HepG2 (cell line): ENCODE data around the gene SLC26A3. TPM values are rescaled to one million over a fixed set of nuclear protein-coding genes. Genes with fewer than 3 reads are reported as not detected.
"Not testable (repeated sequence)": the region's sequence is repeated elsewhere in the genome, so short reads cannot be mapped to it uniquely, and the experiment has no call there.

Experiments
- ATAC-seq: fragments of 200-7000 bp; cut with Tn5 transposase; 3 replicates; pipeline ENCODE4 v1.9.1; 2020; ENCODE audit warnings: mild to moderate bottlenecking, moderate library complexity
- BruUV-seq: library from RNA; stranded (reverse); fragments of 400-500 nt; replicated peaks from 2 replicates; lab custom pipeline; 2021; lab: Mats Ljungman, UMichigan
- CTCF ChIA-PET: fragments of 300-600 bp; formaldehyde crosslinking; extraction: SDS; loops from one replicate; lab custom pipeline; 2021; ENCODE audit warnings: low total read pairs, inconsistent platforms, low intra/inter-chr PET ratio; lab: Yijun Ruan, JAX
- POLR2A ChIA-PET: fragments of 350-600 bp; sonication (Branson Sonifier 250); formaldehyde crosslinking; loops from one replicate; lab custom pipeline; 2020; ENCODE audit warnings: antibody characterized with exemption, inconsistent platforms; lab: Yijun Ruan, JAX
- DNase-seq: peaks from one replicate; pipeline ENCODE4 v3.0.0-alpha.2; 2015; ENCODE audit warnings: low spot score
- FAIRE-seq: peaks from 3 replicates; lab custom pipeline; 2011; peaks lifted over from hg19 to GRCh38; lab: Jason Lieb, UNC
- H2AFZ ChIP-seq: one replicate; pipeline ENCODE4 v1.6.1; 2011; ENCODE audit warnings: low read length, inconsistent platforms
- H3K27ac ChIP-seq: fragments of 300-600 bp; 3 replicates; pipeline ENCODE4 v1.8.0; 2011; ENCODE audit warnings: mixed run types, mild to moderate bottlenecking, mixed read lengths, low read length, inconsistent platforms; ENCODE audit not compliant: insufficient read depth; ENCODE audit errors: extremely low read length
- H3K27me3 ChIP-seq, 2 experiments: fragments of 200-600 bp in 1 of 2; 2 replicates in 1 of 2; 3 replicates in 1 of 2; pipeline versions ENCODE4 v1.6.0 to v1.8.0; 2011; ENCODE audit warnings: low read length in 2 of 2, mild to moderate bottlenecking in 2 of 2, moderate library complexity in 2 of 2, inconsistent platforms in 1 of 2; ENCODE audit not compliant: insufficient read depth in 2 of 2, control insufficient read depth in 1 of 2
- H3K36me3 ChIP-seq, 2 experiments: fragments of 200-600 bp in 1 of 2; replicated peaks in 1 of 2; 2 replicates in 1 of 2; 3 replicates in 1 of 2; pipeline versions ENCODE4 v1.5.1 to v1.8.0; 2011; ENCODE audit warnings: low read length in 2 of 2, inconsistent platforms in 1 of 2; ENCODE audit not compliant: insufficient read depth in 2 of 2, control insufficient read depth in 1 of 2
- H3K4me1 ChIP-seq: 2 replicates; pipeline ENCODE4 v1.5.1; 2012; ENCODE audit warnings: low read length, inconsistent platforms; ENCODE audit not compliant: insufficient read depth
- H3K4me2 ChIP-seq: 2 replicates; pipeline ENCODE4 v1.6.0; 2011; ENCODE audit warnings: low read depth, low read length, inconsistent platforms
- H3K4me3 ChIP-seq, 3 experiments: fragments of 200-600 bp in 1 of 3; sonication (generic), shearing (Covaris generic) in 1 of 3; replicated peaks in 1 of 3; 2 replicates each; pipeline ENCODE4 v1.5.1; 2011 to 2016; ENCODE audit warnings: low read length in 3 of 3, inconsistent platforms in 2 of 3, low read depth in 2 of 3, mild to moderate bottlenecking in 2 of 3, control low read depth in 1 of 3, mixed read lengths in 1 of 3; ENCODE audit not compliant: insufficient read depth in 1 of 3
- H3K79me2 ChIP-seq: one replicate; pipeline ENCODE4 v1.6.1; 2011; ENCODE audit warnings: low read length, inconsistent platforms; ENCODE audit not compliant: insufficient read depth
- H3K9ac ChIP-seq: 2 replicates; pipeline ENCODE4 v1.6.0; 2011; ENCODE audit warnings: mild to moderate bottlenecking, low read depth, low read length, inconsistent platforms; ENCODE audit not compliant: insufficient read depth
- H3K9me3 ChIP-seq: 2 replicates; pipeline ENCODE4 v1.5.1; 2012; ENCODE audit warnings: mild to moderate bottlenecking, low read length
- H4K20me1 ChIP-seq: 2 replicates; pipeline ENCODE4 v1.6.0; 2011; ENCODE audit warnings: inconsistent platforms, mild to moderate bottlenecking, low read length, moderate library complexity; ENCODE audit not compliant: insufficient read depth
- KLF12 ChIP-seq: sonication (generic); formaldehyde crosslinking; IDR thresholded peaks from 2 replicates; pipeline ENCODE4 v1.4.0; 2020; ENCODE audit warnings: missing genetic modification reagents, borderline replicate concordance
- ZNF318 ChIP-seq: sonication (generic); formaldehyde crosslinking; IDR thresholded peaks from 2 replicates; pipeline ENCODE4 v1.4.0; 2020; ENCODE audit warnings: mild to moderate bottlenecking, missing genetic modification reagents
- ZNF646 ChIP-seq: sonication (generic); formaldehyde crosslinking; IDR thresholded peaks from 2 replicates; pipeline ENCODE4 v1.9.0; 2021; ENCODE audit warnings: mild to moderate bottlenecking, missing genetic modification reagents
- WGBS: methylation state at CpG from one replicate; pipeline ENCODE4 v1.1.6; 2017; ENCODE audit warnings: low lambda C conversion rate; 5-methylcytosine and 5-hydroxymethylcytosine counted together
- in situ Hi-C: cut with HindIII; loops from 2 replicates; pipeline ENCODE4 v1.10.0; 2017; ENCODE audit warnings: low pct_unique_long_range_greater_than_20kb; ENCODE audit not compliant: extremely low pct_ligation_motif_present
- intact Hi-C: fragments of 100-400 bp; cut with micrococcal nuclease; formaldehyde crosslinking; loops from one replicate; pipeline ENCODE4 v1.10.0; 2022; ENCODE audit not compliant: unreplicated experiment
- polyA plus RNA-seq, 8 experiments: library from polyadenylated mRNA; depleted of rRNA in 3 of 8; stranded (reverse) in 7 of 8; unstranded in 1 of 8; fragments of >200 nt; fragmentation: Illumina TruSeq in 4 of 8; extraction: Trizol in 4 of 8; gene quantifications; 2 replicates each; pipeline versions ENCODE4 v1.2.1 to v1.2.3, GENCODE V29; 2011 to 2016; ENCODE audit warnings: low read depth in 4 of 8, missing spikeins in 1 of 8, mixed read lengths in 1 of 8; ENCODE audit not compliant: insufficient read depth in 1 of 8
- total RNA-seq, 5 experiments: library from RNA; depleted of rRNA; stranded (reverse); fragments of >200 nt; fragmentation: Illumina TruSeq; extraction: Trizol; gene quantifications; 2 replicates each; pipeline ENCODE4 v1.2.3, GENCODE V29; 2016; ENCODE audit warnings: low read depth in 1 of 5

SLC26A3 gene
- total and polyA plus RNA-seq, 2 of the 13 experiments (the other 11 are each of a cell fraction or from before 2014, with no cell fraction given) = 0.11 to 0.30 TPM

GRCh38 chr7:107850216-107850615 is 47.2 kb upstream of the SLC26A3 start (continued):
- TF ChIP-seq ZNF318 (CRISPR knock-in tag) = no peak
- TF ChIP-seq KLF12 (CRISPR knock-in tag) = no peak
- TF ChIP-seq ZNF646 (CRISPR knock-in tag) = no peak
- TF ChIP-seq, all 625 proteins: peak for 0

GRCh38 chr7:107848211-107848610 is 45.2 kb upstream of the SLC26A3 start:
- H4K20me1 ChIP-seq, H3K4me1 ChIP-seq, H3K9ac ChIP-seq, DNase-seq, H3K9me3 ChIP-seq, H3K27ac ChIP-seq, POLR2A ChIA-PET, intact Hi-C loops, H2AFZ ChIP-seq, H3K79me2 ChIP-seq, H3K36me3 ChIP-seq, ATAC-seq, in situ Hi-C loops, CTCF ChIA-PET, H3K4me3 ChIP-seq, H3K4me2 ChIP-seq, FAIRE-seq, BruUV-seq: not testable (repeated sequence)
- 95% methylated on average over 10 of the region's 31 CpGs for WGBS
- peaks cover 0 to 22% of the 10 kb centered on the region in 2 experiments; a peak in 4 of 5 replicates for H3K27me3 ChIP-seq
